K562 (cell line): ENCODE data around the gene DOK4.

Source experiments
- CTCF ChIP-seq, 3 experiments: IDR thresholded peaks in 2 of 3; conservative IDR thresholded peaks in 1 of 3; 2 replicates each; pipeline ENCODE4 v1.5.1; 2011 to 2012; ENCODE audit warnings: low read length in 3 of 3, mild to moderate bottlenecking in 3 of 3, control low read depth in 2 of 3, improper control_type of control experiment in 1 of 3, inconsistent platforms in 1 of 3, low read depth in 1 of 3, mixed read lengths in 1 of 3, moderate library complexity in 1 of 3; ENCODE audit not compliant: insufficient read depth in 2 of 3
- ELK1 ChIP-seq: sonication (generic); formaldehyde crosslinking; IDR thresholded peaks from 2 replicates; pipeline ENCODE4 v1.8.1; 2022; ENCODE audit warnings: missing genetic modification reagents
- EP300 ChIP-seq: IDR thresholded peaks from 2 replicates; pipeline ENCODE4 v1.6.1; 2012; ENCODE audit warnings: low read length, improper control_type of control experiment
- FOXA1 ChIP-seq: fragments of 450-650 bp; IDR thresholded peaks from 2 replicates; pipeline ENCODE4 v1.6.1; 2016; ENCODE audit warnings: mild to moderate bottlenecking, borderline replicate concordance
- KAT2B ChIP-seq: IDR thresholded peaks from one replicate; pipeline ENCODE4 v1.6.1; 2012; ENCODE audit warnings: low read depth, mild to moderate bottlenecking, control low read depth, inconsistent platforms, low read length, moderate library complexity
- NCOA2 ChIP-seq, 2 experiments: fragments of 450-650 bp; IDR thresholded peaks; 2 replicates each; pipeline ENCODE4 v1.6.1; 2018; ENCODE audit warnings: mild to moderate bottlenecking in 2 of 2, moderate library complexity in 1 of 2; ENCODE audit not compliant: partially characterized antibody in 2 of 2
- NFXL1 ChIP-seq: fragments of 450-650 bp; formaldehyde crosslinking; IDR thresholded peaks from 2 replicates; pipeline ENCODE4 v1.4.0; 2021; ENCODE audit warnings: mild to moderate bottlenecking
- POLR2AphosphoS5 ChIP-seq: IDR thresholded peaks from 2 replicates; pipeline ENCODE4 v1.6.1; 2011; ENCODE audit warnings: mild to moderate bottlenecking, low read depth, low read length, moderate library complexity; ENCODE audit not compliant: control insufficient read depth, insufficient read depth
- PTRF ChIP-seq: fragments of 450-650 bp; IDR thresholded peaks from 2 replicates; pipeline ENCODE4 v1.6.1; 2016; ENCODE audit warnings: mild to moderate bottlenecking, missing genetic modification characterization, missing compliant biosample characterization
- USF2 ChIP-seq: sonication (generic); formaldehyde crosslinking; IDR thresholded peaks from 2 replicates; pipeline ENCODE4 v1.5.0; 2020; ENCODE audit warnings: missing genetic modification reagents
- ZC3H11A ChIP-seq: IDR thresholded peaks from 2 replicates; pipeline ENCODE4 v1.6.1; 2012; ENCODE audit warnings: low read depth, low read length, improper control_type of control experiment
- ZNF76 ChIP-seq: fragments of 250-450 bp; sonication (Bioruptor Pico); IDR thresholded peaks from 2 replicates; pipeline ENCODE4 v1.4.0; 2020; ENCODE audit warnings: mild to moderate bottlenecking, moderate library complexity, borderline replicate concordance
- TF ChIP-seq, protein P1 (sequence below): fragments of 450-650 bp; IDR thresholded peaks from 2 replicates; pipeline ENCODE4 v1.7.1; 2018; ENCODE audit warnings: mild to moderate bottlenecking, low read depth; ENCODE audit not compliant: partially characterized antibody

GRCh38 chr16:57505169-57505568 lies 18.9 kb upstream of the DOK4 start:
- TF ChIP-seq ELK1 (CRISPR knock-in tag) (no peak), KAT2B (no peak), CTCF (IDR thresholded peaks at IDR 0.05 in 2 of 3, conservative IDR thresholded peaks at IDR 0.05 in 1 of 3; ENCODE audit: insufficient read depth in 2 of 3, low read depth in 1 of 3, low read length in 3 of 3) (no peak), ZNF76 (CRISPR knock-in tag) (no peak), USF2 (CRISPR knock-in tag) (no peak), POLR2AphosphoS5 (no peak), ZC3H11A (no peak), NCOA2 (IDR thresholded peaks at IDR 0.05; ENCODE audit: partially characterized antibody in 2 of 2) (no peak), PTRF (tag) (no peak), FOXA1 (no peak), EP300 (no peak), NFXL1 (CRISPR knock-in tag) (no peak)
- TF ChIP-seq, protein P1, sequence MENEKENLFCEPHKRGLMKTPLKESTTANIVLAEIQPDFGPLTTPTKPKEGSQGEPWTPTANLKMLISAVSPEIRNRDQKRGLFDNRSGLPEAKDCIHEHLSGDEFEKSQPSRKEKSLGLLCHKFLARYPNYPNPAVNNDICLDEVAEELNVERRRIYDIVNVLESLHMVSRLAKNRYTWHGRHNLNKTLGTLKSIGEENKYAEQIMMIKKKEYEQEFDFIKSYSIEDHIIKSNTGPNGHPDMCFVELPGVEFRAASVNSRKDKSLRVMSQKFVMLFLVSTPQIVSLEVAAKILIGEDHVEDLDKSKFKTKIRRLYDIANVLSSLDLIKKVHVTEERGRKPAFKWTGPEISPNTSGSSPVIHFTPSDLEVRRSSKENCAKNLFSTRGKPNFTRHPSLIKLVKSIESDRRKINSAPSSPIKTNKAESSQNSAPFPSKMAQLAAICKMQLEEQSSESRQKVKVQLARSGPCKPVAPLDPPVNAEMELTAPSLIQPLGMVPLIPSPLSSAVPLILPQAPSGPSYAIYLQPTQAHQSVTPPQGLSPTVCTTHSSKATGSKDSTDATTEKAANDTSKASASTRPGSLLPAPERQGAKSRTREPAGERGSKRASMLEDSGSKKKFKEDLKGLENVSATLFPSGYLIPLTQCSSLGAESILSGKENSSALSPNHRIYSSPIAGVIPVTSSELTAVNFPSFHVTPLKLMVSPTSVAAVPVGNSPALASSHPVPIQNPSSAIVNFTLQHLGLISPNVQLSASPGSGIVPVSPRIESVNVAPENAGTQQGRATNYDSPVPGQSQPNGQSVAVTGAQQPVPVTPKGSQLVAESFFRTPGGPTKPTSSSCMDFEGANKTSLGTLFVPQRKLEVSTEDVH = no peak
